Measurements from ENCODE around the gene SPG7. TPM values are rescaled to one million over a fixed set of nuclear protein-coding genes. Genes with fewer than 3 reads are reported as not detected.
"Not testable (repeated sequence)": the region's sequence is repeated elsewhere in the genome, so short reads cannot be mapped to it uniquely, and the experiment has no call there.

The SPG7 gene
- total RNA-seq, 1 donor from 2014 or later: 122 TPM

GRCh38 chr16:89584768-89585549, 76.8 kb downstream of the SPG7 start:
- H3K9ac ChIP-seq: no peak overlapping the region
- no peak overlapping the region for H3K4me2 ChIP-seq
- peaks cover 4% of the 10 kb centered on the region for H3F3A ChIP-seq (ENCODE audit: low read depth)
- Mint-ChIP-seq H3K9me3 (no peaks in the 10 kb centered on the region), H3K4me3 (no peak overlapping the region), H3K27me3 (ENCODE audit: insufficient read depth, low read depth) (peaks cover 2% of the 10 kb centered on the region), H3K36me3 (no peaks in the 10 kb centered on the region), H3K4me1 (no peaks in the 10 kb centered on the region), H3K27ac (no peak overlapping the region)
- H3K9me3 ChIP-seq (ENCODE audit: low read depth): no peaks in the 10 kb centered on the region
- TF ChIP-seq EZH2 (IDR thresholded peaks at IDR 0.05): no peak
- TF ChIP-seq CTCF (IDR thresholded peaks at IDR 0.05): no peak
- TF ChIP-seq EZH2phosphoT487 (IDR thresholded peaks at IDR 0.05): no peak
- H3K79me2 ChIP-seq (ENCODE audit: low read depth): no peaks in the 10 kb centered on the region
- no peak overlapping the region for H3K4me3 ChIP-seq
- H3K4me1 ChIP-seq: peaks cover 5% of the 10 kb centered on the region
- H3K36me3 ChIP-seq: no peaks in the 10 kb centered on the region
- peak overlapping the region; percentile 50 for H2AFZ ChIP-seq (replicated peaks)
- DNase-seq (ENCODE audit: low spot score): no peak
- no peaks in the 10 kb centered on the region for H3K27me3 ChIP-seq
- no peaks in the 10 kb centered on the region for H4K20me1 ChIP-seq (ENCODE audit: low read depth)
- H3K27ac ChIP-seq: no peak overlapping the region

GRCh38 chr16:89586218-89586617, 78.0 kb downstream of the SPG7 start:
- H2AFZ ChIP-seq (replicated peaks): no peak overlapping the region
- H3K36me3 ChIP-seq: no peaks in the 10 kb centered on the region
- no peak overlapping the region for H3K27ac ChIP-seq
- H3K4me2 ChIP-seq: no peak overlapping the region
- no peak overlapping the region for H3K4me3 ChIP-seq
- Mint-ChIP-seq H3K4me1 (no peaks in the 10 kb centered on the region), H3K36me3 (no peaks in the 10 kb centered on the region), H3K27me3 (ENCODE audit: insufficient read depth, low read depth) (peaks cover 4% of the 10 kb centered on the region), H3K9me3 (no peaks in the 10 kb centered on the region), H3K4me3 (no peak overlapping the region), H3K27ac (no peak overlapping the region)
- no peak for DNase-seq (ENCODE audit: low spot score)
- peaks cover 5% of the 10 kb centered on the region for H3K4me1 ChIP-seq
- no peaks in the 10 kb centered on the region for H3F3A ChIP-seq (ENCODE audit: low read depth)
- no peaks in the 10 kb centered on the region for H3K27me3 ChIP-seq
- H3K9ac ChIP-seq: no peak overlapping the region
- H3K9me3 ChIP-seq (ENCODE audit: low read depth): no peaks in the 10 kb centered on the region
- TF ChIP-seq EZH2phosphoT487 (IDR thresholded peaks at IDR 0.05) (no peak), CTCF (IDR thresholded peaks at IDR 0.05) (no peak), EZH2 (IDR thresholded peaks at IDR 0.05) (no peak)
- H4K20me1 ChIP-seq (ENCODE audit: low read depth): no peaks in the 10 kb centered on the region
- no peaks in the 10 kb centered on the region for H3K79me2 ChIP-seq (ENCODE audit: low read depth)

- H3K4me3 Mint-ChIP-seq: no peak overlapping the region
- H3K4me1 ChIP-seq: peaks cover 5% of the 10 kb centered on the region
- no peak overlapping the region for H3K27ac ChIP-seq
- no peaks in the 10 kb centered on the region for H3K36me3 Mint-ChIP-seq
- no peaks in the 10 kb centered on the region for H4K20me1 ChIP-seq (ENCODE audit: low read depth)
- no peaks in the 10 kb centered on the region for H3K9me3 ChIP-seq (ENCODE audit: low read depth)
- H3K27me3 Mint-ChIP-seq (ENCODE audit: insufficient read depth, low read depth): peaks cover 2% of the 10 kb centered on the region
- no peak overlapping the region for H3K4me3 ChIP-seq
- H3K4me1 Mint-ChIP-seq: no peaks in the 10 kb centered on the region
- no peak overlapping the region for H2AFZ ChIP-seq (replicated peaks)
- no peaks in the 10 kb centered on the region for H3K9me3 Mint-ChIP-seq
- no peak overlapping the region for H3K9ac ChIP-seq
- no peak overlapping the region for H3K27ac Mint-ChIP-seq
- H3K36me3 ChIP-seq: no peaks in the 10 kb centered on the region
- H3F3A ChIP-seq (ENCODE audit: low read depth): no peaks in the 10 kb centered on the region
- TF ChIP-seq CTCF (IDR thresholded peaks at IDR 0.05) (no peak), EZH2 (IDR thresholded peaks at IDR 0.05) (no peak), EZH2phosphoT487 (IDR thresholded peaks at IDR 0.05) (no peak)
- H3K79me2 ChIP-seq (ENCODE audit: low read depth): no peaks in the 10 kb centered on the region
- no peaks in the 10 kb centered on the region for H3K27me3 ChIP-seq
- no peak overlapping the region for H3K4me2 ChIP-seq
- DNase-seq (ENCODE audit: low spot score): no peak
Observed at GRCh38 chr16:89586853-89587252, 78.7 kb downstream of the SPG7 start.

- H3K36me3 ChIP-seq; H3K4me1 ChIP-seq; H3K4me2 ChIP-seq; DNase-seq (ENCODE audit: low spot score); H3K79me2 ChIP-seq (ENCODE audit: low read depth); H3K4me1 Mint-ChIP-seq; H3K27ac Mint-ChIP-seq; H3K9me3 Mint-ChIP-seq; H4K20me1 ChIP-seq (ENCODE audit: low read depth); H3K36me3 Mint-ChIP-seq; H3K9me3 ChIP-seq (ENCODE audit: low read depth); H3K4me3 Mint-ChIP-seq; H3K9ac ChIP-seq; H3K27me3 ChIP-seq; H3K27ac ChIP-seq; H3K27me3 Mint-ChIP-seq (ENCODE audit: insufficient read depth, low read depth); H2AFZ ChIP-seq (replicated peaks); H3F3A ChIP-seq (ENCODE audit: low read depth); H3K4me3 ChIP-seq: not testable (repeated sequence)
Observed at GRCh38 chr16:89587676-89588075, 79.5 kb downstream of the SPG7 start.
